Amniotic stem cell (primary cell): Measurements from ENCODE around the gene AZGP1.
"Not testable (repeated sequence)": the region's sequence is repeated elsewhere in the genome, so short reads cannot be mapped to it uniquely, and the experiment has no call there.

Experiments
- DNase-seq: peaks from one replicate; lab custom pipeline; 2025; lab: John Stamatoyannopoulos, UW

The AZGP1 gene

DNA sequence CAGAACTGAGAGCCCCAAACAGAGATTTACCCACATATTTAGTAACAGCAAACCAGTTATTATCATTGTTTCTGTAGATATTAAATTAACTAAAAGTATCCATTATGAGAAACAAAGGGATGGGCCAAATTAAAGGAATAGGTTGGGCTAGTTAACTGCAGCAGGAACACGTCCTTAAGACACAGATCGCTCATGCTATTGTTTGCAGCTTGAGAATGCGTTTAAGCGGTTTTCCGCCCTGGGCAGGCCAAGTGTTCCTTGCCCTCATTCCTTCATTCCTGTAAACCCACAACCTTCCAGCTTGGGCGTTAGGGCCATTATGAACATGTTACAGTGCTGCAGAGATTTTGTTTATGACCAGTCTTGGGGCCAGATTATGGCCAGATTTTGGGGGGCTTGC, 25.0 kb downstream of the AZGP1 start:
- DNase-seq: not testable (repeated sequence)

GRCh38 chr7:99949645-99950228, 26.1 kb downstream of the AZGP1 start:
- no peak for DNase-seq

GRCh38 chr7:99947608-99948007, 28.2 kb downstream of the AZGP1 start:
- no peak for DNase-seq

DNA sequence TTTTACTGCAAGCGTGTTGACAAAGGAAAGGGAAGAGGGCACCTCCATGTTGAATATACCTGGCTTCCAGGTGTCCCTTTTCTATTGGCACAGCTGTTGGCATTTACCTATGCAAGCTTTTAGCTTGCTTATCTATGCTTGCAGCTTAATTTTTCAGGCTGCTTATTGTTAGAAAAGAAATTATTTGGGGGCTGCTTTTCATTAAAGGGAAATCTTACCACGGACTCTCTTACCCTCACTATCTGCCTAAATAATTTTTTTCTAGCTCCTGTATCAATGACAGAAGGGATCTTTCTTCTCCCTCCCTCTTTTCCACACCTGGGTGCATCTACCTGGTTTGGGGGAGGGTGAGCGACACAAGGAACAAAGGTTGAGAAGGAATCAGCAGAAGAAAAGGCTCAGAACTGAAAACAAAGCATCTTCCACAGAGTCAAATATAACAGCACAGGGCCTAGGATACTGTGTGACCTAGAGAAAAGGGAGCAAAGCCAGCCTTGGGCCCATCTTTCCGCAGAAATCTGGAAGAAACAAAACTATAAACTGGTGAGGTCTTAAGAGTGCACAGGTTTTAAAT, 31.2 kb downstream of the AZGP1 start:
- no peak for DNase-seq

GRCh38 chr7:99943641-99944496, 32.0 kb downstream of the AZGP1 start:
- DNase-seq: no peak

- no peak for DNase-seq
These were observed 37.5 kb downstream of the AZGP1 start for GRCh38 chr7:99938296-99938695.

DNA sequence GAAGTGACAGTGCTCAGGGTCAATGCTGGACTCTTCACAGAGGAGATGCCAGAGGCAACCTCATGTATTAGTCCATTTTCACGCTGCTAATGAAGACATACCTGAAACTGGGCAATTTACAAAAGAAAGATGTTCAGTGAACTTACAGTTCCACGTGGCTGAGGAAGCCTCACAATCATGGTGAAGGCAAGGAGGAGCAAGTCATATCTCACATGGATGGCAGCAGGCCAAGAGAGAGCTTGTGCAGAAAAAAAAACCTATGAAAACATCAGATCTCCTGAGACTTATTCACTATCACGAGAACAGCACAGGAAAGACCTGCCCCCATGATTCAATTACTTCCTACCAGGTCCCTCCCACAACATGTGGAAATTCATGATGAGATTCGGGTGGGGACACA, 40.8 kb downstream of the AZGP1 start:
- not testable (repeated sequence) for DNase-seq

DNA sequence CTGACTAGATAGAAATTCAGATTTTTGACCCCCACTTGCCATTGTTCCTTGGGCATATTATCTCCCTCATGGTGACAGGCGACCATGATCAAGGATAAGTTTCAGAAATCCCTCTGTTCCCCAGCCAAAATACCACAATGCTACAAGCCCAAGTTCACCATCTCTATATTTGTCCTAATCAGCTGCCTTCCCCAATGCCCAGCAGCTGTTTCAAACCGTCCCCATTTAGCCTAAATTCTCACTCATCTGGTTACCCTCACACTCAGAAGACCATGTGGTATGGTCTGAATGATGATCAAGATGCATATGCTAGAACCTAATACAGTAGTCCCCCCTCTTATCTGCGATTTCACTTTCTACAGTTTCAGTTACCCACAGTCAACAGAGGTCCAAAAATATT, 45.5 kb downstream of the AZGP1 start:
- DNase-seq: no peak

DNA sequence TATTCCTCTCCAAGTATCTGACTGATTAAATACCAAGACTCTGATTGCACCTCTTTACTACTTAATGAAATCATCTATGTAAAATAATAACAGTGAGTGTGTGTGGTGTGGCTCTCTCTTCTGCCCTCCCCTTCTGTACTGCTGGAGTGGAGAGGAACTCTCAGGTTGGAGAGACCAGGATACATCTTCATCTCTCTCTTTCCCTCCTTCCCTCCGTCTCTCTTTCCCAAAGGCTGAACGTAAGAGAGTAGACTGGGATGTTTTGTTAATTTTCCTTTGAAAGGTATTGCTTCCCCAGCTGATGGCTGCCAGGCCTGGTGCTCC, 46.1 kb downstream of the AZGP1 start:
- no peak for DNase-seq

- DNase-seq: no peak
These were observed 46.7 kb downstream of the AZGP1 start, which contains the start of gene GJC3 for GRCh38 chr7:99928994-99929729. Gene GJC3 (minus strand): TSS chr7:99929620. CDS start chr7:99929620, 0 bp downstream.

DNA sequence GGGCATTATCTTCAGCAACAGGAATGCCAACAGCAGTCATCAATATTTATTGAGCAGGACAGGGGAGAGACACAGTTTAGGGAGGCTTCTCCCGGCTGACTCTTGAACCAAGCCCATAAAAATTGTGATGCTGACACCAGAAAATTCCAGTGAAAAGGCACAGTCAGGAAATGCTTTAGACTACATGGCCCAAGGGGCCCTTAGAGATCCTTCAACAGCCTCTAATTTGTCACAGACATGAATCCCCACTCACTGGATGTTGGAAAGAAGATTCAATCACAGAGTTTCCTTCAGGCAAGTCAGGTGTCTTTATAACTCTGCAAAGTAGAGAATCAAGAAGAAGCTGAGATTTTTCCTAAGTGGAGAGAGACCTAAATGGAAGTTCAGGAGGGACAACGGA, 47.6 kb downstream of the AZGP1 start:
- no peak for DNase-seq

DNA sequence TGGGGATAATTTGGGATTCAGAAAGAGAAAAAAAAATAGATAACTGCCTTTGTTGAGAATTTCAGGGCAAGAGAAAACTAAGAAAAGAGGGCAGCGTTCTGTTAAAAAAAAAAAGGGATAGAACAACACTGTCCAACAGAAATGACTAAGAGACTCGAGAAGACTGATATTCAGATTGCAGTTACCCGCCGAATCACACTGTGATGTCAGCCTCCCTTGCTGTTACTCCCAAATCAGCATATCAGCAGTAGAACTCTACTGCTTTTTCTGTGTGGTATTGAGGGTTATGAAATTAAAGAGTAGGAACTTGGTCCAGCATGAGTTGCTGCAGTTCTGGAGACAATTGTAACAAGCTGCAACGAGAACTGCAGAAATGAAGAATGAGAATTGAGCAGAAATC, 48.3 kb downstream of the AZGP1 start:
- no peak for DNase-seq

DNA sequence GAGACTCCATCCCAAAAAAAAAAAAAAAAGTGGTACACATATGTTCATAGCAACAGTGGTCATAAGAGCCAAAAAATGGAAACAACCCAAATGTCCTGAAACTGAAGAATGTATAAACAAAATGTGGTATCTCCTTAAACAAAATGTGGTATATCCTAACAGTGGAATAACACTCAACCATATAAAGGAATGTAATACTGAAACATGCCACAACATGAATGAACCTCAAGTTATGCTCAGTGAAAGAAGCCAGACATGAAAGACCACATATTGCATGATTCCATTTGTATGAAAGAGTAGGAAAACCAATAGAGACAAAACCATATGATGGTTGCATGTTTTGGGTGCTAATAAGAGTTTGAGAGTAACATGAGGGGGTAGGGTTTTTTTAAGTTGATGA, 49.5 kb downstream of the AZGP1 start:
- DNase-seq: no peak

- DNase-seq: no peak
These were observed 52.6 kb downstream of the AZGP1 start for GRCh38 chr7:99923200-99923599.

DNA sequence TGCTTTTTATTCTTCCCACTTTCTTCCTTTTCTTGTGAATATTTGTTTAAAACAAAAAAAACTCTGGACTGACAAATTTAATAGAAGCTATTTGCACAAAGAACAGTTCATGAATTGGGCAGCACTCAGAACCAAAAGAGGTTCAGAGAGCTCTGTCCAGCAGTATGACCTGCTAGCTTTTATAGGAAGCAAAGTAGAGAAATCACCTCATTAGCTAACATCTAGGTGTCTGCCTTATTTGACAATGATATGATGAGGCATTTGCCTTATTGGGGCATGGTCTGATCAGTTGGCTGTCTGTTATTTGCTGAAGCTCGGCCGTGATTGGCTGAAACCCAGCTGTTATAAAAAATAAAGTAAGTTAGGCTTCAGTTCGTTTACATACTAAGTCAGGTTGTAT, 55.7 kb downstream of the AZGP1 start:
- DNase-seq: no peak

DNA sequence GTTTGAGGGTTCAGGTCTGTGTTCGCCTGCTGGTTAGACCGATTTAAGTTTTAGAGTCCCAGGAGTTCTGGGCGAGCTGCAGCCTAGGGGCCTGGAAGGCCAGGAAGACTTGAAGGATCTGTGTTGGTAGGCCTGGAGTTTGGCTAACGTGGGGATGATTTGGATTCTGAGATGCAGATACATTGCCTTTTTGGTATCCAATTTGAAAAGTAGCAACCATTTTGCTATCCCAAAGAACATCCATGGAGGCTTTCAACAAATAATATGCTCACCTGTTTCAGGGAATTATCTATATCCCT, 56.1 kb downstream of the AZGP1 start:
- no peak for DNase-seq

DNA sequence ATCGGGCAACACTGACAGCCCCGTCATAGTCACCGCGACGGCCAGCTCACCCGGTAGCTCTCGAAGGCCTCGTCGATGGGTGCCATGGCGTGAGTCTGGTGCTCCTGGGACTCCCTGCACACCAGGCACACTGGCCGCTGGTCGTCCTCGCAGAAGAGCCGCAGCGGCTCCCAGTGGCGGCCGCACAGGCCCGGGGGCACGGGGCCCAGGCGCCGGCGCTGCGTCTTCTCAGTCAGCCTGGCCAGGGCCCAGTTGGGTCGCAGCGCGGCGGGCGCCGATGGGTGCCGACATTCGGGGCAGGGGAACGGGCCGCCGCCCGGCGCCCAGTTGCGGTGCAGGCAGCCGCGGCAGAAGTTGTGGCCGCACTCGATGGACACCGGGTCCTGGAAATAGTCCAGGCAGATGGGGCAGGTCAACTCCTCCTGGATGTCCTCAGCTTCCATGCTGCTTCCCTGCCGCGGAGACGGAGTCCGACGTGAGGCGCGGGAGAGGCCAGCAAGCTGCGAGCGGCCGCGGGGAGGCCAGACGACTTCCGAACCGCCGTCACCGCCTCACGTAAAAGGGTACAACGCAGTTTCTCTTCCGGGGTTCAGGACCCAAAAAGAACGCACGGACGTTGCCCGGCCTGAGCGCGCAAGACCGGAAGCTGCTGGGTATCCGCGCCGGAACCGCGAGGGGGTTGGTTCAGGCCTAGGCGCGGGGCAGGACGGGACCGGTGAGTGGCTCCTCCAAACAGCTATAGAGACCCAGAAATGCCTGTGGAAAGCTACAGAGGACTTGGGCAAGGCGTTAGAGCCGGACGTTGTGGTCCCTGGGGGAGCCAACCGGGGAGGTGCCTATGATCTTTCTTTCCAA, 56.6 kb downstream of the AZGP1 start, which contains the start of gene TRIM4:
TRIM4 (minus strand) TSS at position 572 of the 855 bp plus-strand sequence; CDS start at position 443, 129 bp downstream.
- DNase-seq: peak; percentile 76
